GM13977 (cell line): Measurements from ENCODE around the gene UFD1.

Experiments used
- DNase-seq: peaks from one replicate; pipeline ENCODE4 v3.0.0; 2012; ENCODE audit warnings: low spot score
- in situ Hi-C: fragments of 300-500 bp; cut with MboI; formaldehyde crosslinking; loops from one replicate; pipeline ENCODE4 v1.12.0; 2022; ENCODE audit warnings: low sequenced_read_pairs, low pct_unique_long_range_greater_than_20kb, mixed read lengths, inconsistent platforms; ENCODE audit not compliant: unreplicated experiment
- TF ChIP-seq, protein P1 (sequence below): IDR thresholded peaks from 2 replicates; pipeline ENCODE4 v1.5.1; 2012; ENCODE audit warnings: mild to moderate bottlenecking, control low read depth; ENCODE audit not compliant: insufficient read depth; ENCODE audit errors: extremely low read depth, missing control alignments

Gene UFD1

DNA sequence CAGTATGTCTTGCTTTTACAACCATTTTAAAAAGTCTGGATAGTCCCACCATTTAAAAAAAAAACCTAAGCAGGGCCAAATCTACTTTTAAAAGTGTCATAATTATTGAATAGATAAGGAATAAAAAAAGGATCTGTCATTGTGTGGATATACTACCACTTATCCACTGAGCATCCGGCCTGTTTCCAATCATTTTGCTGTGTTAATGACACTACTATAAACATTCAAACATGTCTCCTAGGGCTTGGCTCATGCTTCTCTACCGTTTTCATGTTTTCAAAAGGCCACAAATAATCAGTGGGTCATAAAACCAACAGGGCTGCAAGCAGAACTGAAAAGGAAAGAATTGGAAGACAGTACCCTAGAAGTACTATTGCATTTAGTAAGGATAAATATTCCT lies 19.0 kb downstream of the UFD1 start:
- TF ChIP-seq, protein P1, sequence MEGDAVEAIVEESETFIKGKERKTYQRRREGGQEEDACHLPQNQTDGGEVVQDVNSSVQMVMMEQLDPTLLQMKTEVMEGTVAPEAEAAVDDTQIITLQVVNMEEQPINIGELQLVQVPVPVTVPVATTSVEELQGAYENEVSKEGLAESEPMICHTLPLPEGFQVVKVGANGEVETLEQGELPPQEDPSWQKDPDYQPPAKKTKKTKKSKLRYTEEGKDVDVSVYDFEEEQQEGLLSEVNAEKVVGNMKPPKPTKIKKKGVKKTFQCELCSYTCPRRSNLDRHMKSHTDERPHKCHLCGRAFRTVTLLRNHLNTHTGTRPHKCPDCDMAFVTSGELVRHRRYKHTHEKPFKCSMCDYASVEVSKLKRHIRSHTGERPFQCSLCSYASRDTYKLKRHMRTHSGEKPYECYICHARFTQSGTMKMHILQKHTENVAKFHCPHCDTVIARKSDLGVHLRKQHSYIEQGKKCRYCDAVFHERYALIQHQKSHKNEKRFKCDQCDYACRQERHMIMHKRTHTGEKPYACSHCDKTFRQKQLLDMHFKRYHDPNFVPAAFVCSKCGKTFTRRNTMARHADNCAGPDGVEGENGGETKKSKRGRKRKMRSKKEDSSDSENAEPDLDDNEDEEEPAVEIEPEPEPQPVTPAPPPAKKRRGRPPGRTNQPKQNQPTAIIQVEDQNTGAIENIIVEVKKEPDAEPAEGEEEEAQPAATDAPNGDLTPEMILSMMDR: no peak
- no peak for DNase-seq
- in situ Hi-C loops: no loop called here

DNA sequence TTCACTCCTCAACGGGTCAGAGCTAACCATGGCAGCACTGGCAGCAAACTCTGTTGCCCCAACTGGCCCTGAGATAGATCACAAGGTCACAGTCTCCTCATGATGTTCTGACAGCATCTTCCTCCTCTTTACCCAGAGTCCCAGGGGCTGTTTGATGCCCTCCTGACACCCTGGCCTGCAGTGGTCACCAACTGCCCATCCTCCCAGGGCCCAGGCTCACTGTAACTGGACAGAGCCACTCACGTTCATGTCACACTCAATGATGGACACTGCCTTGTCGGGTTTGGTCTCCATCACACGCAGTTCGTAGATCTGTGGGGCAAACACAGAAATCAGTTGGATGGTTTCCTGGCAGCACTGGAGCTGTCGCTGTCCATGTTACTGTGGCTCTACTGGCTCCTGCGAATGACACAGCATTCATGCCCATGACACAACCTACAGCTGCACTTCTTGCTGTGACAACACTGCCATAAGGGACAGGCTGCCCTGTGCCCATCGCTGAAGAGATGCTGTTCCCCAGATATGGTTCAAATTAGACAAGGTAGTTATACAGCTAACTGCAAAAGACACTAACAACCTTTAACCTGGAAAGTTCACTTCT lies 21.1 kb downstream of the UFD1 start:
- TF ChIP-seq, protein P1: no peak
- DNase-seq: no peak
- in situ Hi-C loops: no loop called here

DNA sequence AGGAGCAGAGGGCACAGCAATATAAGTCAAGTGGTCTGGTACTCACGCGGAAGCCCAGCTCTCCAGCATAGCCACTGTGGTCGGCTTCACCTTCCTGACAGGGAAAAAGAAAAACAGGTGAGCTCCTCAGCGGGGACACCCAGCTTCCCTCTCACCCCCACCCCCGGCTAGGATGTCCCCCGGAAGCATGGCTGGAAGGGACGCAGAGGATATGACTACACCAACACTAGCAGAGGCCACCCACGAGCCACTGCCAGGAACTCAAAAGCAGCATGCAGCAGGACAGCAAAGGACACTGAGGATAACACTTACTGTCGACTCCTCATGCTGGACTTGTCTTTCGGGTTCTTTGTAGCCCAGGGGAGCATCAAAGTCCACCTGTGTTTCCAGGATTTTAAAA lies 22.5 kb downstream of the UFD1 start:
- in situ Hi-C loops: no loop called here
- TF ChIP-seq, protein P1: no peak
- no peak for DNase-seq

DNA sequence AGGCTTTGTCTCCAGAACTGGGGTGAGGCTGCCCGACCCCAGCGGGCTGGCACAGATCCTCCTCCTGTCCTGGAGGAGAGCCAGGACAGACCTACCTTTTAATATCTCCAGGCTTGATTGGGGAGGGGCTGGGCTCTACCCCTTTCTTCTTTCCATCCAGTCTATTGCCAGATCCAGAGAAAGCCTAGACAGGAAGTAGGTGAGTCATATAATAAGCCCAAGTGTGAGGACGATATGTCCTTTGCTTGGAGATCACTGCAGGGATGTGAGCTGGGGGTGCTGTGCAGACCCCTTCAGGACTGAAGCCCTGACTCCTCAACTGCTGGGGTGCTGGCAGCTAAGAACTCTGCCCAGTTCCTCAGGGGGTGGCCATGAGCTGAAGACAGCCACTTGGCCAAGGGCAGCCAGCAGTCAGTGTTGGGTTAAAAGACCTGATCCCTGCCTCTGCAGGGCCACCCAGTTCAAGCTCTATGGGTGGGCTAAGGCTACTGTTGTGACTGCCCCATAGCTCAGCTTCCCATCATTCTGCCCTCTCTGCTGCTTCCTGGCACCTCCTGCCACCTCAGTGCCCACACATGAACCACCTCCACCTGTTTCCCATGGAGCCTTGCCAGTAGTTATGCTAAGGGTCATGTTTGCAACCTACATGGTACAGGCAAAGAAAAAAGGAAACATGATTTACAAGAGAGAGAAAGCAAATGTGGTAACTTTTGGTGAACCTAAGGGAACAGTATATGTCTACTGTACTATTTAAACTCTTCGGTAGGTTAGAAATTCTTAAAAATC lies 23.2 kb downstream of the UFD1 start:
- in situ Hi-C loops: no loop called here
- DNase-seq: no peak
- TF ChIP-seq, protein P1: no peak

DNA sequence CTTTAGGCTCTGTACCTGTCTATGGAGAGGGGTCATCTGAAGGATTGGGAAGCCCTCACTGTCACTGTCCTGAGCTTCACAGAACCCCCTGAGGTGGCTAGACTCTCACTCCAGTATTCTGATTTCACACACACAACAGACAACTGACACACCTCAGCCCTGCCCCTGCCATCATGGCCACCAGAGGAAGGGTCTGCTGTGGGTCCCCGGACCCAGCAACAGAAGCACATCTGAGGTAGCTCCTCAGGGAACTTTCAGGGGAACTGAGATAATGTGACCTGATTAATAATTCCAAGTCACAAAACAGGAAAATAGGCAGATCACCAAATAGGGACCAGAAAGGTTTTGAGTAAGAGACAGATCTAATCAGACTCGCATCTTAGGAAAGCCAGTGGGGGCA lies 24.0 kb downstream of the UFD1 start:
- TF ChIP-seq, protein P1: no peak
- in situ Hi-C loops: no loop called here
- DNase-seq: no peak

DNA sequence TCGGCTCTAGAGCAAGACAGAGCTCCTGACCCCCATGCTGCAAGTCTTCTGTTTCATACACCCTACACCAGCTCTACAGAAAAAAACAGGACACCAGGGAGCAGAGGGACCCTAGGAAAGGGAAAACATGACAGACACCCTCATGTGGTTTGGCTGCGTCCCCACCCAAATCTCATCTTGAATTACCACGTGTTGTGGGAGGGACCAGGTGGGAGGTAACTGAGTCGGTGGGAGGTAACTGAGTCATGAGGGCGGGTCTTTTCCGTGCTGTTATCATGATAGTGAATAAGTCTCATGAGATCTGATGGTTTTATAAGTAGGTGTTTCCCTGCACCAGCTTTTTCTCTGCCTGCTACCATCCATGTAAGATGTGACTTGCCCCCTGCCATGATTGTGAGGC lies 24.8 kb downstream of the UFD1 start:
- TF ChIP-seq, protein P1: no peak
- in situ Hi-C loops: no loop called here
- no peak for DNase-seq
